Activated T-helper 1 cell treated with anti-CD3 and anti-CD28 coated beads, Interleukin-12 subunit alpha, Interleukin-12 subunit beta, Interleukin-2, Interleukin-4 antibody, amounts not matched to agents 30 ng/mL and 10 ng/mL and 1 ng/mL, durations not matched to agents 14 hours and 24 hours and 36 hours (primary cell): ENCODE data around the gene PLOD3. TPM values are rescaled to one million over a fixed set of nuclear protein-coding genes. Genes with fewer than 3 reads are reported as not detected.

ENCODE experiments used
- DNase-seq: peaks from one replicate; pipeline ENCODE4 v3.0.0; 2021; ENCODE audit warnings: low spot score
- H3K27ac Mint-ChIP-seq: one replicate; pipeline ENCODE4 v1.8.0; 2021; ENCODE audit warnings: mild to moderate bottlenecking, mixed read lengths
- H3K27me3 Mint-ChIP-seq: one replicate; pipeline ENCODE4 v1.8.0; 2022; ENCODE audit warnings: mild to moderate bottlenecking, moderate library complexity, mixed read lengths; ENCODE audit not compliant: insufficient read depth
- H3K36me3 Mint-ChIP-seq: one replicate; pipeline ENCODE4 v1.8.0; 2021; ENCODE audit warnings: low read depth, mixed read lengths
- H3K4me1 Mint-ChIP-seq: one replicate; pipeline ENCODE4 v1.8.0; 2021; ENCODE audit warnings: low read depth, mixed read lengths
- H3K4me3 Mint-ChIP-seq: one replicate; pipeline ENCODE4 v1.8.0; 2021; ENCODE audit warnings: mild to moderate bottlenecking, moderate library complexity, mixed read lengths
- H3K9me3 Mint-ChIP-seq: one replicate; pipeline ENCODE4 v1.8.0; 2021; ENCODE audit warnings: mixed read lengths
- intact Hi-C: fragments of 100-400 bp; cut with micrococcal nuclease; formaldehyde crosslinking; loops from one replicate; pipeline ENCODE4 v1.15.1; 2024
- total RNA-seq: library from RNA; stranded (reverse); gene quantifications from 2 replicates; pipeline ENCODE4 v1.2.3, GENCODE V29; 2022

PLOD3 gene
- total RNA-seq, 1 donor from 2014 or later = 65.2 TPM

- no peak overlapping the region for H3K4me3 Mint-ChIP-seq
- H3K9me3 Mint-ChIP-seq = no peaks in the 10 kb centered on the region
- H3K4me1 Mint-ChIP-seq = no peaks in the 10 kb centered on the region
- peaks cover 10% of the 10 kb centered on the region for H3K36me3 Mint-ChIP-seq
- DNase-seq = no peak
- intact Hi-C loops = loop anchor here (2.0 kb wide), 1 partner anchor 47 kb away; no protein-coding TSS in a partner anchor
- H3K27me3 Mint-ChIP-seq = no peaks in the 10 kb centered on the region
- H3K27ac Mint-ChIP-seq = no peak overlapping the region
These were observed 18.1 kb upstream of the PLOD3 start for GRCh38 chr7:101235522-101235921.

- no peak for DNase-seq
- H3K9me3 Mint-ChIP-seq = no peaks in the 10 kb centered on the region
- no peak overlapping the region for H3K27ac Mint-ChIP-seq
- intact Hi-C loops = loop anchor here (2.0 kb wide), 1 partner anchor 48 kb away; no protein-coding TSS in a partner anchor
- H3K4me3 Mint-ChIP-seq = no peak overlapping the region
- no peaks in the 10 kb centered on the region for H3K4me1 Mint-ChIP-seq
- H3K27me3 Mint-ChIP-seq = no peaks in the 10 kb centered on the region
- H3K36me3 Mint-ChIP-seq = peaks cover 9% of the 10 kb centered on the region
These were observed 17.7 kb upstream of the PLOD3 start for GRCh38 chr7:101235050-101235449.

- no peaks in the 10 kb centered on the region for H3K4me1 Mint-ChIP-seq
- H3K36me3 Mint-ChIP-seq = peaks cover 8% of the 10 kb centered on the region
- H3K9me3 Mint-ChIP-seq = no peaks in the 10 kb centered on the region
- H3K27ac Mint-ChIP-seq = no peak overlapping the region
- no peaks in the 10 kb centered on the region for H3K27me3 Mint-ChIP-seq
- DNase-seq = no peak
- intact Hi-C loops = loop anchor here (2.0 kb wide), 1 partner anchor 48 kb away; no protein-coding TSS in a partner anchor
- H3K4me3 Mint-ChIP-seq = no peak overlapping the region
These were observed 17.3 kb upstream of the PLOD3 start for GRCh38 chr7:101234636-101235035.

DNA sequence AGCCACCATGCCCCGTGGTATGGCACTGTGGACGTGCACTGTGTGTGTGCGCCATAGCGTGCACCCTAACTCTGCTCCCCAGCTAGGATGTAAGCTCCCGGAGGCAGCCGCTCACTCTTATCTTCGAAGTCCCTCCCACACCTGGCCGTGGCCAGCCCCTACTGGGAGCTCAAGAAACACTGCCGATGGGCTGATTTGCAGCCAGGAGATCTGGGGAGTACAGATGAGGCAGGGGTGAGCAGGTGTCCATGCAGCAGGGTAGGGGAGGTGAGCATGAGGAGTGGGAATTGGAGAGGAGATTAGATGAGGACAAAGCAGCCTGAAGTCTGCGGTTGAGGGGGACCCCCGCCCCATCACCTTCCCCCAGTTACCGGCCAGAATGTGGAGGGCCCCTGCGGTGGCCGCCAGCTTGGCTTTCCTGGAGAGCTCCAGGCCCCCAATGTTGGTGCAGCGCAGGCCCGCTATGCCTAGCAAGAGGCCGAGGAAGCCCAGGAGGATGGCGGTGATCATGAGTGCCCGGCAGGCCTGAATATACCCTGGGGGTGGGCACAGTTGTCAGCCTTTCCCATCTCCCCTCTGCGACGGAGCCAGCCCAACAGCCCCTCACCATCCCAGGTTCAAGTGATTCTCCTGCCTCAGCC, 16.6 kb upstream of the PLOD3 start:
- Mint-ChIP-seq H3K27ac (no peak overlapping the region), H3K4me3 (no peak overlapping the region), H3K27me3 (no peaks in the 10 kb centered on the region), H3K36me3 (peaks cover 8% of the 10 kb centered on the region), H3K4me1 (no peaks in the 10 kb centered on the region), H3K9me3 (no peaks in the 10 kb centered on the region)
- intact Hi-C loops = loop anchor here (2.0 kb wide), 1 partner anchor 49 kb away; no protein-coding TSS in a partner anchor
- no peak for DNase-seq

GRCh38 chr7:101232141-101232850, 14.9 kb upstream of the PLOD3 start:
- Mint-ChIP-seq H3K36me3 (peaks cover 6% of the 10 kb centered on the region), H3K4me3 (no peak overlapping the region), H3K4me1 (no peaks in the 10 kb centered on the region), H3K9me3 (no peaks in the 10 kb centered on the region), H3K27me3 (no peaks in the 10 kb centered on the region), H3K27ac (no peak overlapping the region)
- intact Hi-C loops = no loop called here
- no peak for DNase-seq

DNA sequence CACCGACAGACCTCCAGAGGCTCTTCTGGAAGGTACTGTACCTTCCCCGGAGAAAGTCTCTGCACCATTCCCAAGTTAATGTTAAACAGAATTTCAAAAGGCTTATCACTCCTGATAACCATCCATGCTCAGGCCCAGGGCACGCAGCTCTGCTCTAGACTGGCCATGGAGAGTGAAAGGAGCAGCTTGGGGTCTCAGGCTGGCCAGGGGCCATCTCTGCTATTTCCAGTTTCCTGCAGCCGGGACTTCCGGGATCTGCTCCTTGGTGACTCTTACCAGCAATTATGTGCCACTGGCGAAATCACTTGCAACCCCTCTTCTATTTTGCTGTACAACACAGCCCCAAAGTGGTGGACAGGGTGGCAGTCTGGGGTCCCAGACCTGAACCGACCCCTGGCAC, 14.3 kb upstream of the PLOD3 start:
- H3K4me3 Mint-ChIP-seq = no peak overlapping the region
- intact Hi-C loops = no loop called here
- DNase-seq = no peak
- no peaks in the 10 kb centered on the region for H3K4me1 Mint-ChIP-seq
- H3K27me3 Mint-ChIP-seq = no peaks in the 10 kb centered on the region
- no peaks in the 10 kb centered on the region for H3K9me3 Mint-ChIP-seq
- peaks cover 9% of the 10 kb centered on the region for H3K36me3 Mint-ChIP-seq
- no peak overlapping the region for H3K27ac Mint-ChIP-seq

DNA sequence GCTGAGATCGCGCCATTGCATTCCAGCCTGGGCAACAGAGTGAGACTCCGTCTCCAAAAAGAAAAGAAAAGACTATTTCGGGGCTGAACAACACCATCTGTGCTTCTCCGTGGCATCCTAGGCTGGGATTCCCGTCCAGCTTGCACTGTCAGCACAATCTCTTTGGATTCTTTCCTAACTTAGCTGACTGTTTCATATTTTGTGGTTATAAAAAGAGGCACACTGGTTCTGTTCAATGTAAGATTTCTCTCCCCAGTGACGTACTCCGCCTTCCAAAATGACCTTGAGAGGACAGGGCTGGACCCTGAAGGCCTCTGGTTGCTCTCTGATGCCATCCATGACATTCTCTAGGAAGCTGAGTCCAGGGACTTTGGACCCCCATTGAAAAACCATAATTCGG, 9.3 kb upstream of the PLOD3 start:
- peaks cover 29% of the 10 kb centered on the region for H3K36me3 Mint-ChIP-seq
- no peaks in the 10 kb centered on the region for H3K4me1 Mint-ChIP-seq
- intact Hi-C loops = no loop called here
- no peak for DNase-seq
- H3K27me3 Mint-ChIP-seq = no peaks in the 10 kb centered on the region
- no peak overlapping the region for H3K4me3 Mint-ChIP-seq
- no peak overlapping the region for H3K27ac Mint-ChIP-seq
- H3K9me3 Mint-ChIP-seq = no peaks in the 10 kb centered on the region

DNA sequence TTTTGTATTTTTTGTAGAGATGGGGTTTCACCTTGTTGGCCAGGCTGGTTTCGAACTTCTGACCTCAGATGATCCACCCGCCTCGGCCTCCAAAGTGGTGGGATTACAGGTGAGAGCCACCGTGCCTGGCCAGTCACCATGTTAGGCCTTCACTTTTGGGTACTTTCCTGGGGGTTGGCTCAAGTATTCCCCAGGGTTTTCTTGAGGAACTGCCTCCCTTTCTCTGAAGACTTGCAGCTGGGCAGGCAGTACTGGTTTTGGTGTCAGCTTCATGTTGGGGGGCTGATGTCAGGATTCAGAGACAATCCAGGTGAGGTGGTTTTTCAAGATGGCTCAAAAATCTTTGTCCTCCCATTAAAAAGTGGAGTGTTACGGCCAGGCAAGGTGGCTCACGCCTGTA, 8.3 kb upstream of the PLOD3 start:
- H3K27ac Mint-ChIP-seq = no peak overlapping the region
- H3K27me3 Mint-ChIP-seq = no peaks in the 10 kb centered on the region
- H3K9me3 Mint-ChIP-seq = no peaks in the 10 kb centered on the region
- peaks cover 27% of the 10 kb centered on the region for H3K36me3 Mint-ChIP-seq
- no peak for DNase-seq
- intact Hi-C loops = no loop called here
- H3K4me1 Mint-ChIP-seq = no peaks in the 10 kb centered on the region
- H3K4me3 Mint-ChIP-seq = no peak overlapping the region

- DNase-seq = no peak
- peaks cover 24% of the 10 kb centered on the region for H3K36me3 Mint-ChIP-seq
- H3K27me3 Mint-ChIP-seq = no peaks in the 10 kb centered on the region
- peaks cover 18% of the 10 kb centered on the region for H3K4me1 Mint-ChIP-seq
- no peak overlapping the region for H3K4me3 Mint-ChIP-seq
- intact Hi-C loops = no loop called here
- H3K9me3 Mint-ChIP-seq = no peaks in the 10 kb centered on the region
- H3K27ac Mint-ChIP-seq = no peak overlapping the region
These were observed 6.1 kb upstream of the PLOD3 start for GRCh38 chr7:101223528-101223927.

DNA sequence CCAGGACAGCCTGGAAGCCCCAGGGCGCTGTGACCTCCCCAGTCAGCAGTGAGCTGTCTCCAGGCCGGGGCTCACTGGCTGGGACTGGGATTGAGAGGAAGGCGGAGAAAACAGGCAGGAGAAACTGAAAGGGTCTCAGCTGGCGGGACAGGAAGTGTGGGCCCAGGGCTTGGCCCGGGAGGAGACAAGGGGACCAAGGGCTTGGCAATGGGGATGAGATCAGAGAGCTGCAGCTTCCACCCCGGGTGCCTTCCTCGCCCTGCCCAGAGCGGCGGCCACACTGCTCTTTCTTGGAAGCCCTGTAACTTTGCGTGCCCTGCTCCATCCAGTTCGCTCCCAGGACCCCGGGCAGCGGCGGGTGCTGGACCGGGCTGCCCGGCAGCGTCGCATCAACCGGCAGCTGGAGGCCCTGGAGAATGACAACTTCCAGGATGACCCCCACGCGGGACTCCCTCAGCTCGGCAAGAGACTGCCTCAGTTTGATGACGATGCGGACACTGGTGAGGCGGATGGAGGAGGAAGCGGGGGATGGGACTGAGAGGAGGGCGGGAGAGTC, 5.0 kb upstream of the PLOD3 start:
- H3K27me3 Mint-ChIP-seq = no peaks in the 10 kb centered on the region
- peaks cover 26% of the 10 kb centered on the region for H3K4me1 Mint-ChIP-seq
- no peak overlapping the region for H3K27ac Mint-ChIP-seq
- no peak for DNase-seq
- H3K4me3 Mint-ChIP-seq = no peak overlapping the region
- no peaks in the 10 kb centered on the region for H3K9me3 Mint-ChIP-seq
- peaks cover 24% of the 10 kb centered on the region for H3K36me3 Mint-ChIP-seq
- intact Hi-C loops = no loop called here

DNA sequence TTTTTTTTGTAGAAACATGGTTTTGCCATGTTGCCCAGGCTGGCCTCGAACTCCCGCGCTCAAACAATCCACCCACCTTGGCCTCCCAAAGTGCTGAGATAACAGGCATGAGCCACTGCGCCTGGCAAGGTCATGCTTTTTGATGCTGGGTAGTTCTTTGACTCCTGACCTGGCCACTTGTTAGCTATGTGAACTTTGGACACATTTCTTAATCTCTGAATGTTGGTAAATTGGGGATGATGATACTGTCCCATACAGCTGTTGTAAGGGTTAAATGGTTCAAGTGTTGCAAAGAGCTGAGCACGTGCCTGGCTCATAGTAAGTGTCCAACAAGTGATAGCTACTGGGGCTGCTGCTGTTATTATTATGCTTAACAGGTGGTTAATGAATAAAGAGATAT, 2.9 kb upstream of the PLOD3 start:
- DNase-seq = no peak
- Mint-ChIP-seq H3K4me3 (peak overlapping the region; percentile 61), H3K27me3 (no peaks in the 10 kb centered on the region), H3K36me3 (peaks cover 29% of the 10 kb centered on the region), H3K4me1 (peaks cover 35% of the 10 kb centered on the region), H3K27ac (no peak overlapping the region), H3K9me3 (no peaks in the 10 kb centered on the region)
- intact Hi-C loops = no loop called here

GRCh38 chr7:101218236-101219125, 1.1 kb upstream of the PLOD3 start:
- H3K4me3 Mint-ChIP-seq = peak overlapping the region; percentile 99
- H3K9me3 Mint-ChIP-seq = no peaks in the 10 kb centered on the region
- peaks cover 35% of the 10 kb centered on the region for H3K4me1 Mint-ChIP-seq
- no peaks in the 10 kb centered on the region for H3K27me3 Mint-ChIP-seq
- peaks cover 20% of the 10 kb centered on the region for H3K36me3 Mint-ChIP-seq
- peak overlapping the region; percentile 92 for H3K27ac Mint-ChIP-seq
- no peak for DNase-seq
- intact Hi-C loops = loop anchor here (1.0 to 5.0 kb wide), 7 partner anchors 26 to 1811 kb away; partner anchors contain the start of genes BUD31, IFT22, PDAP1 and TRIM56
